Measurements from ENCODE around the gene UPK3A.

- TF ChIP-seq CTCF (conservative IDR thresholded peaks at IDR 0.05) (no peak), ZFX (IDR thresholded peaks at IDR 0.05) (no peak)
Measured at GRCh38 chr22:45291061-45291930, 6.5 kb downstream of the UPK3A start.
